ENCODE data around the gene HTRA3.

Gene HTRA3

DNA sequence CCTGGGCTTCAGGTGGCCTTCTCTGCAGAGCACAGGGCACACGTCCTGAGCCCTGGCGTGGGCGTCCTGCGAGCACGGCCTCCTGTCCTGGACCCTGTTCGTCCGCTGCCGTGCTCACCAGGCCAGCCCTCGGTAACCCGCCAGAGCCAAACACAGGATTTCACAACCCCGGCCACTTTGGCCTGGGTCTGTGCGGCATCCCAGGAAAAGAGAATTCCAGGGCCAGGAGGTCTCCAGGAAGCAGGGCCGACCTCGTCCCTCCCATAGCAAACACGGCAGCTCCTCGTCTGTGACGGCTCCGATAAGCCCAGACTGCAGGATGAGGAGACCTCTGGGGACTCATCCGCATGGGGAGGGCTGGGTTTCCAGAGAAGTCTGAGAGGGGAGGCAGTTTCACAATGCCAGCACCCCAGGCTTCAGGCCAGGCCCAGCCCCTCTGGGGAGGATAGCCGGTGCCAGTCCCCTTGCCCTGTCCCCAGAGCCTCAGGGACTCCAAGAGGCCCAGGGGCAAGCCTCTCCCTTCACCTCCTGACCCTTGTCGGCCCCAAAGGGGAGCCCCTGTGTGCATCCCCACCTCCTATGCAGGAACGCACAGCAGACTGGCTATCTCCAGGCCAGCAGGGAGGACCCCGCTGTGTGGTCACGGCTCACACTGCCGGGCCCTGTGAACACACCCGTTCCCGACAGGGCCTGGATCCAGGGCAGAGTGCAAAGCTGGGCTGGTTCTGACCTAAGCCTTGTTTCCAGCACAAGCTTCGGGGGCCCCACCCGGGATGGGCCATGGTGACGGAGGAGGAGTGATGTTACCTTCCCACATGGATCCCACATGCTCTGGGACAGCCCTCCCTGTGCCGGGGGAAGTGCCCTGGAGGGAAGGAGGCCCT, 22.3 kb upstream of the HTRA3 start:
- no peak for DNase-seq (ENCODE audit: low read depth)

- no peak for DNase-seq (ENCODE audit: low read depth)
These were observed 21.5 kb upstream of the HTRA3 start for GRCh38 chr4:8248091-8248490.

DNA sequence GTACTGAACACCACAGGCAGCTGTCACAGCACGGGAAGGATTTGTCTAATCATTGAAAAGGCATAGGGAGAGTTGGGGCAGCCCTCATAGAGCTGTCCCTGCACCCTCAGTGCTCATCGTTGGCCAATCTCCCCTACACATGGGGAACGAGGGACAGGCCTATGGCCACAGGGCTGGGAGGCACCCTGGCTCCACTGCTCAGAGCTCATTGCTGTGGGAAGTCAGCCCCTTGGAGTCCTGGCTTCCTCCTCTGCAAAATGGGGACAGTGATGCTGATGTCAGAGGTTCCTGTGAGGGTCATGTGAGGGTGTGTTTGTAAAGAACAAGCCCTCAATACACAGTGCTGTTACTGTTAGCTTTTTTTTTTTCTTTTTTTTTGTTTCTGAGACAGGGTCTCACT, 19.3 kb upstream of the HTRA3 start:
- DNase-seq (ENCODE audit: low read depth): no peak

DNA sequence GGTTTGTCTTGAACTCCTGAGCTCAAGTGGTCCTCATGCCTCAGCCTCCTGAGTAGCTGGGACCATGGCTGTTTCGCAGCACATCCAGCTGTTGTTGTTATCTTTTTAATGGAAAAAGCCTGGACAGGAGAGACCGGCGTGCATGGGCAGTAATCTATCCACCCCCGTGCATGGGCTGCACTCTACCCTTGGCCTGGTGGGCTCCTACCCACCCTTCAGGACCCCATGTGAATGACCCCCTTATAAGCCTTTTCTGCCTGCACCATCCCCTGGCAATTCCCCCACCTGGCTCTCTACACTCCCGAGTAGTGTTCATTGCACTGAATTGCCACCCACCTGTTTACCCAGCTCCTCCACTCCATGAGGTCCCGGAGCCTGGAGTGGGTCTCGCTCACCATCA, 18.9 kb upstream of the HTRA3 start:
- no peak for DNase-seq (ENCODE audit: low read depth)

DNA sequence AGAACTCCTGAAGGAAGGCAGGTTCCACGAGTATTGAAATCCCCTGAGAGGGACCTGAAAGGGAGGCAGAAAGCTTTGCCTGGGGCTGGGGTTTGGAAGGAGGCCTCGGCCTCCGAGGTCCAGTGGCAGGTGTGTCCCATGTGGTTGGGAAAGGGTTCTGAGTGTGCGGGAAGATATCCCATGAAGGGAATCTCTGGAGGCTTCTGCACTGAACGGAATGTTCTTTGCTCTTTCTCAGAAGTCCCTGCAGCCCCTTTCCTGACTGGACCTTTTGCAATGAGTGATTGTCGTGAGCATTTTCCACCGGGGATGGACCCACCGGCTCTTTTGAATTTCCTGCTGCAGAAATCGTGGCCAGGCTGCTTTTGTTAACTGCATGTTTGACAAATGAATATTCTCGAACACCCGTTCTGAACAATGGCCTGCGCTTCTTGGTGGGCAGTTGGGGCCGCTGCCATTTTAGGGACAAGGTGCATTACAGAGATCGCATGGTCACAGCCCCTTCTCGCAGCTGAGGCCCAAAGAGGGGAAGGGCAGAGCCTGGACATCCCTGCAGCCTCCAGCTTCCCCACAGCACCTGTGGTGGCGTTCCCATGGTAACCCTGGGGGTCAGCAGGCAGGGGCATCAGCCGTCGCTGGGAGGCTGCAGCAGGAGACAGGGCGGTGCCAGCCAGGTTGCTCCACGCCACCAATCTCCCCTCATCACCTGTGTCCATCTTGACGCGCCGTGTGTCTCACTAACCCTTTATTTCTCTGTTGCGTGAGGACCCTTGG, 18.3 kb upstream of the HTRA3 start:
- no peak for DNase-seq (ENCODE audit: low read depth)

DNA sequence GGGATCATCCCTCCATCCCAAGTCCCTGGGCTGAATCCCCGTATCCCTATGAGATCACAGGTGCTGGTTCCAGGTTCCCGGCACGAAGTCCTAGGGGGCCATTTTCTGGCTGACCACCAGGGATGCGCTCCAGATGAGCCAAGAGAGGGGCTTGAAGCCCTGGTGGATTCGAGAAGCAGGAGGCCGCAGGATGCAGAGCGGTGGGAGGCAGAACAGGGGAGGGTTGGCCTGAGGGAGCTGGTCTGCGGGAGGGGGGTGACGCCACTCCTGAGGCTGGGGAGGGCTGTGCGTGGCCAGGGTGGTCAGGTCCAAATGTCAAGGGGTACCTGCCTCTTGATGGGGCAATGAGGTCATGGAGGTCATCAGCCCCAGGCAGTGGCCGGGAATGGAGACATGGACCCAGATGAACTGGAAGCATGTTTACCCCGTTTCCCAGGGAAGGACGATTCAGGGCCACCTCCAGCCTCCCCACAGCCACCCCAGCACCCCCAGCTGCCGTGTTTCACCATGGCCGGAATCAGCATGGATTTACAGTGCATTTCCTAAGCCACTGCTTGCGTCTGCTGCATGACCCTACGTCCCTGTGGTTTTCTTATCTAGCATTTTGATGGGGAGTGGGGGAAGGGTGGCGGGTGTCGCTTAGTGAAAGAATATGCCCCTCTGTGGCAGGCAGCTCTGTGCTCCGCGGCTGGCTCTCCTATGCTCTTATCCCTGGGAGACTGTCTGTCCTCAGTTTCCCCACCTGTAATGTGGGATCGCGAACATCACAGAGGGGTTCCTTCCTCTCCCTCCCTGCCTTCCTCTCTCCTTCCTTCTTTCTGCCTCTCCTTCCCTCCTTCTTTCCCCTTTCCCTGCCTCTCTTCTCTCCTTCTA, 17.0 kb upstream of the HTRA3 start:
- no peak for DNase-seq (ENCODE audit: low read depth)

GRCh38 chr4:8254076-8254475, 15.5 kb upstream of the HTRA3 start:
- no peak for DNase-seq (ENCODE audit: low read depth)

DNA sequence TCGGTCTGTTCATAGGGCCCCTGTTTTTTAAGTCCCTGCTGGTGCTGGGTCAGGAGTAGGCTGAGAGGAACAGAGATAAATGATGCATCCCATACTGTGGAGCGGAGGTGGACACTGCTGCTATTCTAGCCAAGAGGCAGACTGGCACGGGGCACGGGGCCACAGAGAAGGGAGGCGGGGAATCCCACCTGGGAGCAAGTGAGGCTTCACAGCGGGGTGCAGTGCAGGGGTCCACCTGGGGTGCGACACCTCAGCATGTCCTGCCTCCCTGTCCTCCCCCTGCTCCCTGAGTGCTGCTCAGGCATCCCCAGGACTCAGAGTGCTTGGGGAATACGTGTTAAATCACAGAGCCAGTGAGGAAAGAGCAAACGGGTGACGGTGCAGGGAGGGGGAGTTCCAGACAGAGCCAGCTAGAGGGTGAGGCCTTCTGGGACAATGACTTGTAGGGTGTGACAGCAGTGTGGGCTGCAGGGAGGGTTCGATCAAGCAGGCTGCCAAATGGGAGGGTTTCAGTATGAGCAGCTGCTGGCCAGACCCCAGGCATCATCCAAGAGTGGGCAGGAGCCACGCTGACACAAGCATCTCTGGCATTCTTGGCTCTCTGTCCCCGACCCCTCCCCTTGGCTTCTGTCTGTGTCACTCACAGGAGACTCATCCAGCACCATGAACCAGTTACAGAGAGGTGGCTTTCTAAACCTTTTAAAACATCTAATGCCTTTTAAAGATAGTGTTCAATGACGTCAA, 13.7 kb upstream of the HTRA3 start:
- no peak for DNase-seq (ENCODE audit: low read depth)

- DNase-seq (ENCODE audit: low read depth): no peak
These were observed 11.7 kb upstream of the HTRA3 start for GRCh38 chr4:8257854-8258253.

- DNase-seq (ENCODE audit: low read depth): no peak
These were observed 10.9 kb upstream of the HTRA3 start for GRCh38 chr4:8258552-8259212.

DNA sequence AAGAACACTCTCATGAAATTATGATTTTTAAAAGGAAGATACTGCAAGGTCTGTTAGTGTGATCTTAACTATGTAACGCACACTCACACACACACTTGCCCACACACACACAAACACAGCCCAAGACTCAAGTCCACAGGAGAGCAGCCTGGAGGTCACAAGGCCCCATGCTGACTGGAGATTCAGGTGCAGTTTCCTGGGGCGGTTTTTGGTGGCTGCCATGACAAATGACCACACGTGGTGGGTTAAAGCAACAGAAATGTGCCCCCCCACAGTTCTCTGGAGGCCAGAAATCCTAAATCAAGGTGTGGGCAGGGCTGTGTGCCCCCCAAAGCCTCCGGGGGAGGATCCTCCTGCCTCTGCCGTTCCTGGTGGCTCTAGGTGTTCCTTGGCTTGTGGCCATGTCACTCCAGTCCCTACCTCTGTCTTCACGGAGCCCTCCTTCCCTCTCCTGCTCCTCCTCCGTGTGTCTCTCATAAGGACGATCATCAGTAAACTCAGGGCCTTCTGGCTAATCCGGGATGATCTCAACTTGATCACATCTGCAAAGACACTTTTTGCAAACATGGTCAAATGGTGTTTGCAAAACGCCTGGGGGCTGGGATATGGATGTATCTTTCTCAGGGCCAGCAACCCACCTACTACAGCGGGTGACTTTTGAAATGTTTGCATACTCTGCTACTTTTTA, 9.7 kb upstream of the HTRA3 start:
- no peak for DNase-seq (ENCODE audit: low read depth)

DNA sequence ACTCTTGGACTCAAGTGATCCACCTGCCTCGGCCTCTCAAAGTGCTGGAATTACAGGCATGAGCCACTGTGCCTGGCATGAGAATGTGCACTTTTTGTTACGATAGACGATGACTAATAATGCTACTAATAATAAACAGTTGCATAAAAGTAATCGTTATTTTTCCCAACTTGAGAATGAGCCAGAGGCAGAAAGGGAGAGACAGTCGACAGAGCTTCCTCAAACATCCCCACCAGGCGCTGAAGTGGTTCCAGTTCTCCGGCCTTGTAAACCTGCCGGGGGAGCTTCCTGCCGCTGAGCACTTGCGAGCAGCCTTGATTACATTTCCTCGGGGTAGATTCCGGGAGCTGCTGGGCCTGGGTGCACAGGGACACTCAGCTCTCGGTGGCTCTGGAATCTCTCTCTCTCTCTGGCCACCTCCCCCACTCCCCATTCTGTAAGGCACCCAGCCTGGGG, 8.9 kb upstream of the HTRA3 start:
- no peak for DNase-seq (ENCODE audit: low read depth)

GRCh38 chr4:8261851-8262535, 7.6 kb upstream of the HTRA3 start:
- no peak for DNase-seq (ENCODE audit: low read depth)

- DNase-seq (ENCODE audit: low read depth): no peak
These were observed 6.8 kb upstream of the HTRA3 start for GRCh38 chr4:8262637-8263322.

- no peak for DNase-seq (ENCODE audit: low read depth)
These were observed 6.2 kb upstream of the HTRA3 start for GRCh38 chr4:8263397-8263796.

DNA sequence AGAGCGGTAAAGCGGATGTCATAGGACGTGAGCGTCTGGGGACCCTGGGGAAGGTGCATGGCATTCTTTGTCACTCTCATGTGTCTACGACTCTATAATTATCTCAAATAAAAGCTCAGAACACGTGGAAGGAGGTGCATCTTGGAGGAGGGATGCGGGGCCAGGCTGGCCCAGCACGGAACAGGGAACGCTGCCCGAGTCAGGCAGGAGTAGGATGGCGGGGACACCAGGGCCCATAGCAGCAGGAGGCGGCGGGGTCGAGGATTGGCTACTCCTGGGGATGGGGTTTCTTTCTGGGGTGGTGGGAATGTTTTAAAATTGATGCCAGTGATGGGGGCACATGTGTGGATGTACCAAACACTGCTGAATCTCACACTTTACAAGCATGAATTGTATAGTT, 5.4 kb upstream of the HTRA3 start:
- DNase-seq (ENCODE audit: low read depth): no peak

GRCh38 chr4:8265171-8265929, 4.2 kb upstream of the HTRA3 start:
- DNase-seq (ENCODE audit: low read depth): no peak

DNA sequence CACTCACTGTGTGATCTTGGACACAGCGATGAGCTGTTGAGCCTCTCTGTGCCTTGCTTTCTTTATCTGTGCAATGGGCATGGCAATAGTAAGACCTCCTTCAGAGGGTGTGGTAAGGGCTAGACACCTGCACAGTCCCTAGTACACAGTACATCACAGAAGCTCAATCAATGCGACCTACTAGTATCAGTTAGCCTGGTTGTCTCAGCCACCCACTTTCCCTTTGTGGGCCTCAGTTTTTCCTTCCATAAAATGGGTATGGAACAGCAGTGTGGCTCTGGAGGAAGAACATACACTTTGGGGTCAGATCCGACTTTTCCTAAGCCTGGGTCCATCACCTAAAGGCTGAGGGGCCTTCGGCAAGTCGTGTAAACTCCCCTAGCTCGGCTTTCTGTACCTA, 3.5 kb upstream of the HTRA3 start:
- DNase-seq (ENCODE audit: low read depth): no peak

- DNase-seq (ENCODE audit: low read depth): no peak
These were observed 3.0 kb upstream of the HTRA3 start for GRCh38 chr4:8266508-8266907.
